Lower leg skin (tissue), 3 donors: Measurements from ENCODE around the gene ATP2A1.
"Not testable (repeated sequence)": the region's sequence is repeated elsewhere in the genome, so short reads cannot be mapped to it uniquely, and the experiment has no call there.

ENCODE experiments used
- POLR2A ChIP-seq, 2 donors: fragments of 450-650 bp; IDR thresholded peaks; one replicate each; pipeline ENCODE4 v1.6.1; 2016 to 2017; ENCODE audit warnings: antibody characterized with exemption in 2 of 2, mild to moderate bottlenecking in 1 of 2, moderate library complexity in 1 of 2
- TF ChIP-seq, protein P1 (sequence below), 3 donors: fragments of 450-650 bp; IDR thresholded peaks; one replicate each; pipeline ENCODE4 v1.5.1; 2016; ENCODE audit warnings: antibody characterized with exemption in 3 of 3, mild to moderate bottlenecking in 3 of 3, moderate library complexity in 2 of 3

DNA sequence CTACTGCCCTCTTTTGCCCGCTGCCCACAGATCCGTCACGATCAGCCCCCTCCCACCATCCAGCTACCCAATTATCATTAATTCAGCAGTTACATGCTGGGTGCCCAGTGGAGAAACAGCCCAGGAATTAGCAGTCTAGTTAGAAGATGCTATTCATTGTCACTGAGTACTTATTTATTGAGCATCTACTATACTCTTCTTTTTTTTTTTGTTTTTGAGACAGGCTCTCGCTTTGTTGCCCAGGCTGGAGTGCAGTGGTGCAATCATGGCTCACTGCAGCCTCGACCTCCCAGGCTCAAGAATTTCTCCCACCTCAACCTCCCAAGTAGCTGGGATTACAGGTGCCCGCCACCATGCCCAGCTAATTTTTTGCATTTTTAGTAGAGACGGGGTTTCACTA, 61.5 kb downstream of the ATP2A1 start:
- TF ChIP-seq POLR2A (IDR thresholded peaks at IDR 0.05): not testable (repeated sequence)
- TF ChIP-seq, protein P1, sequence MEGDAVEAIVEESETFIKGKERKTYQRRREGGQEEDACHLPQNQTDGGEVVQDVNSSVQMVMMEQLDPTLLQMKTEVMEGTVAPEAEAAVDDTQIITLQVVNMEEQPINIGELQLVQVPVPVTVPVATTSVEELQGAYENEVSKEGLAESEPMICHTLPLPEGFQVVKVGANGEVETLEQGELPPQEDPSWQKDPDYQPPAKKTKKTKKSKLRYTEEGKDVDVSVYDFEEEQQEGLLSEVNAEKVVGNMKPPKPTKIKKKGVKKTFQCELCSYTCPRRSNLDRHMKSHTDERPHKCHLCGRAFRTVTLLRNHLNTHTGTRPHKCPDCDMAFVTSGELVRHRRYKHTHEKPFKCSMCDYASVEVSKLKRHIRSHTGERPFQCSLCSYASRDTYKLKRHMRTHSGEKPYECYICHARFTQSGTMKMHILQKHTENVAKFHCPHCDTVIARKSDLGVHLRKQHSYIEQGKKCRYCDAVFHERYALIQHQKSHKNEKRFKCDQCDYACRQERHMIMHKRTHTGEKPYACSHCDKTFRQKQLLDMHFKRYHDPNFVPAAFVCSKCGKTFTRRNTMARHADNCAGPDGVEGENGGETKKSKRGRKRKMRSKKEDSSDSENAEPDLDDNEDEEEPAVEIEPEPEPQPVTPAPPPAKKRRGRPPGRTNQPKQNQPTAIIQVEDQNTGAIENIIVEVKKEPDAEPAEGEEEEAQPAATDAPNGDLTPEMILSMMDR (IDR thresholded peaks at IDR 0.05): not testable (repeated sequence)
